HG02571 (cell line): Measurements from ENCODE around the gene GTF2H3.

ENCODE experiments used
- ATAC-seq: cut with Tn5 transposase; IDR thresholded peaks from one replicate; pipeline ENCODE4 v1.9.1; 2021; ENCODE audit warnings: mild to moderate bottlenecking, moderate library complexity; ENCODE audit not compliant: unreplicated experiment

GTF2H3 gene

GRCh38 chr12:123705935-123706334 lies 72.3 kb downstream of the GTF2H3 start:
- no peak for ATAC-seq

DNA sequence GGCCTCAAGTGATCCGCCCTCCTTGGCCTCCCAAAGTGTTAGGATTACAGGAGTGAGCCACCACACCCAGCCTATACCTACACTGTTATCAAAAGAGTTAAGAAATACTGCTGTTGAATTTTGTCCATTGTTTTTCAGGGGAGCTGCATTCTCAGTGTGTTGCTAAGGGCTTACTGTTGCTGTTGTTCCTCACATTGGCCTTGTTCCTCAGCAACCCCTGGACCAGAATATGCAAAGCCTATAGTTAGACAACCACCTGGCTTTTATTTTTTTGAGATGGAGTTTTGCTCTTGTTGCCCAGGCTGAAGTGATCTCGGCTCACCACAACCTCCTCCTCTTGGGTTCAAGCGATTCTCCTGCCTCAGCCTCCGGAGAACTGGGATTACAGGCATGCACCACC lies 73.8 kb downstream of the GTF2H3 start:
- no peak for ATAC-seq
